H1 (cell line): ENCODE measurements around the gene CMIP.
"Not testable (repeated sequence)": the region's sequence is repeated elsewhere in the genome, so short reads cannot be mapped to it uniquely, and the experiment has no call there.

Source experiments
- EGR1 ChIP-seq: IDR thresholded peaks from 2 replicates; pipeline ENCODE4 v1.6.1; 2011; ENCODE audit warnings: low read depth, low read length, borderline replicate concordance
- POLR2A ChIP-seq, 2 experiments: IDR thresholded peaks; 1 replicate in 1 of 2; 2 replicates in 1 of 2; pipeline ENCODE4 v1.6.1; 2011; ENCODE audit warnings: low read depth in 2 of 2, low read length in 2 of 2, mild to moderate bottlenecking in 2 of 2; ENCODE audit errors: control extremely low read depth in 1 of 2
- SAP30 ChIP-seq: fragments of 300-600 bp; sonication (generic); IDR thresholded peaks from 2 replicates; pipeline ENCODE4 v1.7.1; 2012; ENCODE audit warnings: low read length, moderate library complexity, mild to moderate bottlenecking, inconsistent platforms; ENCODE audit not compliant: insufficient read depth, insufficient replicate concordance
- TCF12 ChIP-seq: IDR thresholded peaks from 2 replicates; pipeline ENCODE4 v1.6.1; 2011; ENCODE audit warnings: low read depth, mild to moderate bottlenecking, low read length
- TF ChIP-seq, protein P1 (sequence below), 3 experiments: IDR thresholded peaks; 1 replicate in 2 of 3; 2 replicates in 1 of 3; pipeline versions ENCODE4 v1.5.1 to v1.6.1; 2011; ENCODE audit warnings: low read length in 3 of 3, mild to moderate bottlenecking in 3 of 3, inconsistent platforms in 2 of 3, low read depth in 1 of 3, moderate library complexity in 1 of 3; ENCODE audit not compliant: insufficient read depth in 1 of 3; ENCODE audit errors: control extremely low read depth in 1 of 3
- TF ChIP-seq, protein P2 (sequence below): IDR thresholded peaks from 2 replicates; pipeline ENCODE4 v1.6.1; 2012; ENCODE audit warnings: inconsistent platforms

DNA sequence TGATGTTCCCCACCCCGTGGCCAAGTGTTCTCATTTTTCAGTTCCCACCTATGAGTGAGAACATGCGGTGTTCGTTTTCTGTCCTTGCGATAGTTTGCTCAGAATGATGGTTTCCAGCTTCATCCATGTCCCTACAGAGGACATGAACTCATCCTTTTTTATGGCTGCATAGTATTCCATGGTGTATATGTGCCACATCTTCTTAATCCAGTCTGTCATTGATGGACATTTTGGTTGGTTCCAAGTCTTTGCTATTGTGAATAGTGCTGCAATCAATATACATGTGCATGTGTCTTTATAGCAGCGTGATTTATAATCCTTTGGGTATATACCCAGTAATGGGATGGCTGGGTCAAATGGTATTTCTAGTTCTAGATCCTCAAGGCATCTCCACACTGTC, 244.2 kb downstream of the CMIP start:
- TF ChIP-seq, protein P1, sequence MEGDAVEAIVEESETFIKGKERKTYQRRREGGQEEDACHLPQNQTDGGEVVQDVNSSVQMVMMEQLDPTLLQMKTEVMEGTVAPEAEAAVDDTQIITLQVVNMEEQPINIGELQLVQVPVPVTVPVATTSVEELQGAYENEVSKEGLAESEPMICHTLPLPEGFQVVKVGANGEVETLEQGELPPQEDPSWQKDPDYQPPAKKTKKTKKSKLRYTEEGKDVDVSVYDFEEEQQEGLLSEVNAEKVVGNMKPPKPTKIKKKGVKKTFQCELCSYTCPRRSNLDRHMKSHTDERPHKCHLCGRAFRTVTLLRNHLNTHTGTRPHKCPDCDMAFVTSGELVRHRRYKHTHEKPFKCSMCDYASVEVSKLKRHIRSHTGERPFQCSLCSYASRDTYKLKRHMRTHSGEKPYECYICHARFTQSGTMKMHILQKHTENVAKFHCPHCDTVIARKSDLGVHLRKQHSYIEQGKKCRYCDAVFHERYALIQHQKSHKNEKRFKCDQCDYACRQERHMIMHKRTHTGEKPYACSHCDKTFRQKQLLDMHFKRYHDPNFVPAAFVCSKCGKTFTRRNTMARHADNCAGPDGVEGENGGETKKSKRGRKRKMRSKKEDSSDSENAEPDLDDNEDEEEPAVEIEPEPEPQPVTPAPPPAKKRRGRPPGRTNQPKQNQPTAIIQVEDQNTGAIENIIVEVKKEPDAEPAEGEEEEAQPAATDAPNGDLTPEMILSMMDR (IDR thresholded peaks at IDR 0.05; ENCODE audit: control extremely low read depth in 1 of 3, insufficient read depth in 1 of 3, low read depth in 1 of 3, low read length in 3 of 3): not testable (repeated sequence)
- not testable (repeated sequence) for TF ChIP-seq TCF12; SAP30; POLR2A (IDR thresholded peaks at IDR 0.05; ENCODE audit: control extremely low read depth in 1 of 2, low read depth in 2 of 2, low read length in 2 of 2); EGR1
- TF ChIP-seq, protein P2, sequence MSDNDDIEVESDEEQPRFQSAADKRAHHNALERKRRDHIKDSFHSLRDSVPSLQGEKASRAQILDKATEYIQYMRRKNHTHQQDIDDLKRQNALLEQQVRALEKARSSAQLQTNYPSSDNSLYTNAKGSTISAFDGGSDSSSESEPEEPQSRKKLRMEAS: not testable (repeated sequence)
